Adrenal gland (tissue), 19 donors: Measurements from ENCODE around the gene RAB40A. TPM values are rescaled to one million over a fixed set of nuclear protein-coding genes. Genes with fewer than 3 reads are reported as not detected.

ENCODE experiments used
- DNase-seq, 7 donors: peaks; one replicate each; pipeline ENCODE4 v3.0.0-alpha.2; 2019 to 2020
- H3K27ac ChIP-seq, 5 donors: fragments of 200-600 bp; sonication (generic) in 4 of 5; 1 replicate in 3 of 5; 2 replicates in 2 of 5; pipeline versions ENCODE4 v1.5.1 to v1.8.0; 2016 to 2020; ENCODE audit warnings: mild to moderate bottlenecking in 1 of 5
- H3K27me3 ChIP-seq: fragments of 200-600 bp; 2 replicates; pipeline ENCODE4 v1.8.0; 2021
- H3K36me3 ChIP-seq, 2 donors: fragments of 200-600 bp; replicated peaks in 1 of 2; 1 replicate in 1 of 2; 2 replicates in 1 of 2; pipeline versions ENCODE4 v1.5.1 to v1.8.0; 2018 to 2022
- H3K4me1 ChIP-seq, 2 donors: fragments of 200-600 bp; replicated peaks in 1 of 2; 1 replicate in 1 of 2; 2 replicates in 1 of 2; pipeline versions ENCODE4 v1.5.1 to v1.8.0; 2018 to 2021
- H3K4me3 ChIP-seq, 4 donors: fragments of 200-600 bp; sonication (generic) in 3 of 4; one replicate each; pipeline ENCODE4 v1.5.1; 2016 to 2018
- H3K9me3 ChIP-seq, 3 donors: fragments of 200-600 bp; sonication (generic) in 1 of 3; replicated peaks in 1 of 3; 1 replicate in 2 of 3; 2 replicates in 1 of 3; pipeline versions ENCODE4 v1.5.1 to v1.8.0; 2016 to 2021
- POLR2A ChIP-seq, 2 donors: fragments of 450-650 bp; IDR thresholded peaks; one replicate each; pipeline ENCODE4 v1.6.1; 2017; ENCODE audit warnings: antibody characterized with exemption in 2 of 2, mild to moderate bottlenecking in 2 of 2, moderate library complexity in 1 of 2
- WGBS, 4 donors: extraction: QIAGEN DNeasy Blood & Tissue Kit in 2 of 4; methylation state at CpG; one replicate each; pipeline versions ENCODE4 v1.1.5 to v1.1.7; 2013 to 2017; 5-methylcytosine and 5-hydroxymethylcytosine counted together
- intact Hi-C, 2 donors: fragments of 100-400 bp; cut with DNase I; formaldehyde crosslinking; loops; one replicate each; pipeline versions ENCODE4 v1.14.1 to v1.15.0; 2022 to 2023
- long read RNA-seq, 10 donors: library from polyadenylated mRNA in 3 of 10; unstranded in 2 of 10; stranded (forward) in 1 of 10; transcript quantifications; one replicate each; pipeline ENCODE4 v2.0.0 and lab custom pipeline, GENCODE V29; 2021 to 2026
- polyA plus RNA-seq, 3 donors: library from polyadenylated mRNA; stranded (reverse); fragments of 200-250 nt in 2 of 3; fragments of 350-450 nt in 1 of 3; fragmentation: Illumina TruSeq in 1 of 3; extraction: RNeasy Lipid Tissue Mini Kit (QIAGEN cat#74804) in 1 of 3; gene quantifications; one replicate each; pipeline ENCODE4 v1.2.3, GENCODE V29; 2013 to 2014
- total RNA-seq, 9 donors: library from RNA; depleted of rRNA in 4 of 9; stranded (reverse); fragments of >200 nt in 4 of 9; fragments of 120-200 nt in 1 of 9; fragmentation: NEBNext Ultra II Directional in 1 of 9; extraction: Animal tissue kit (Norgen Biotek cat#: 25700) in 1 of 9; gene quantifications; one replicate each; pipeline versions ENCODE4 v1.1.0 to v1.2.4, GENCODE V29; 2013 to 2023
- TF ChIP-seq, protein P1 (sequence below), 6 experiments: fragments of 450-650 bp in 4 of 6; fragments of 200-600 bp in 2 of 6; sonication (generic) in 1 of 6; IDR thresholded peaks; 1 replicate in 5 of 6; 2 replicates in 1 of 6; pipeline versions ENCODE4 v1.5.1 to v1.8.0; 2016 to 2021; ENCODE audit warnings: antibody characterized with exemption in 6 of 6, mild to moderate bottlenecking in 2 of 6, moderate library complexity in 1 of 6
- donor health status: healthy with polysubstance abuse.
- donor health status: Bipolar disorder and iron deficiency.
- donor health status: DM: yes; HTN: yes; CAD: no.
- donor health status: DM: no; HTN: no; CAD: no.
- donor health status: DM: no; HTN: no; CAD: no.
- donor health status: DM: yes; HTN: yes; CAD: no.

The RAB40A gene, protein sequence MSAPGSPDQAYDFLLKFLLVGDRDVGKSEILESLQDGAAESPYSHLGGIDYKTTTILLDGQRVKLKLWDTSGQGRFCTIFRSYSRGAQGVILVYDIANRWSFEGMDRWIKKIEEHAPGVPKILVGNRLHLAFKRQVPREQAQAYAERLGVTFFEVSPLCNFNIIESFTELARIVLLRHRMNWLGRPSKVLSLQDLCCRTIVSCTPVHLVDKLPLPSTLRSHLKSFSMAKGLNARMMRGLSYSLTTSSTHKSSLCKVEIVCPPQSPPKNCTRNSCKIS
- total RNA-seq: 1 to 10 TPM in 6 of 9 donors, under 1 TPM in 3; 0.65 to 3.4 (median 1.3) TPM
- 1 to 10 TPM; 1.1 to 1.5 (median 1.1) TPM for polyA plus RNA-seq
- long read RNA-seq, donor 1: 0 reads
- long read RNA-seq, donor 2, partial matches to known transcripts: 0 of 3 reads
- long read RNA-seq, donor 2, other reads (novel, unspliced or antisense): 0 of 3 reads
- long read RNA-seq, donor 3: 0 reads
- long read RNA-seq, donor 4, partial matches to known transcripts: 0 of 3 reads
- long read RNA-seq, donor 4, other reads (novel, unspliced or antisense): 3 of 3 reads
- long read RNA-seq, donor 5, partial matches to known transcripts: 0 of 1 reads
- long read RNA-seq, donor 5, other reads (novel, unspliced or antisense): 1 of 1 reads
- long read RNA-seq, donor 6: 0 reads
- long read RNA-seq, donor 7: 0 reads
- long read RNA-seq, donor 8, partial matches to known transcripts: 14 of 100 reads
- long read RNA-seq, donor 8, other reads (novel, unspliced or antisense): 86 of 100 reads
- long read RNA-seq, donor 9, partial matches to known transcripts: 0 of 2 reads
- long read RNA-seq, donor 9, other reads (novel, unspliced or antisense): 0 of 2 reads
- long read RNA-seq, donor 10: 0 reads

DNA sequence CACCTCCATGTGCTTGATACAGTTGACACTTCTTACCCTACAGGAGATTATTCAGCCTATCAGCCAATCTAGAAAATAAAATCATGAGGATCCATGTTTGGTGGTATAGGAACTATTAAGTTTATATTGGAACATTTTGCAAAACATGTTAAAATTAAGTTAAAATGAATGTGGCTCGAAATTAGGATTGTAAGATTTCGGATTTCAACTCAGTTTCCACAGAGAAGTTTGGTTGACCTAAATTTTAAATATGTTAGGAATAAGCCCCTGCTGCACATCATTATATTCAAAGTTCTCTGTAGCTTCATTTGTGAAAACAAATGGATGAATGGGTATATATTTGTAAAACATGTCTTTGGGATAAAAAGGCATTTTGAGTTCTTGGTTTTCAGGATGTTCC is at the start of gene RAB40A:
Gene RAB40A, minus strand, starts transcription at position 101 of the 400 bp plus-strand sequence. CDS start 18,733 bp downstream, outside the sequence.
- Histone ChIP-seq H3K36me3 (no peaks in the 10 kb centered on the region), H3K9me3 (no peaks in the 10 kb centered on the region), H3K4me1 (no peaks in the 10 kb centered on the region), H3K27ac (no peak within 1 kb of the TSS), H3K27me3 (peaks cover 8% of the 10 kb centered on the region), H3K4me3 (no peak within 1 kb of the TSS)
- TF ChIP-seq, protein P1, sequence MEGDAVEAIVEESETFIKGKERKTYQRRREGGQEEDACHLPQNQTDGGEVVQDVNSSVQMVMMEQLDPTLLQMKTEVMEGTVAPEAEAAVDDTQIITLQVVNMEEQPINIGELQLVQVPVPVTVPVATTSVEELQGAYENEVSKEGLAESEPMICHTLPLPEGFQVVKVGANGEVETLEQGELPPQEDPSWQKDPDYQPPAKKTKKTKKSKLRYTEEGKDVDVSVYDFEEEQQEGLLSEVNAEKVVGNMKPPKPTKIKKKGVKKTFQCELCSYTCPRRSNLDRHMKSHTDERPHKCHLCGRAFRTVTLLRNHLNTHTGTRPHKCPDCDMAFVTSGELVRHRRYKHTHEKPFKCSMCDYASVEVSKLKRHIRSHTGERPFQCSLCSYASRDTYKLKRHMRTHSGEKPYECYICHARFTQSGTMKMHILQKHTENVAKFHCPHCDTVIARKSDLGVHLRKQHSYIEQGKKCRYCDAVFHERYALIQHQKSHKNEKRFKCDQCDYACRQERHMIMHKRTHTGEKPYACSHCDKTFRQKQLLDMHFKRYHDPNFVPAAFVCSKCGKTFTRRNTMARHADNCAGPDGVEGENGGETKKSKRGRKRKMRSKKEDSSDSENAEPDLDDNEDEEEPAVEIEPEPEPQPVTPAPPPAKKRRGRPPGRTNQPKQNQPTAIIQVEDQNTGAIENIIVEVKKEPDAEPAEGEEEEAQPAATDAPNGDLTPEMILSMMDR (IDR thresholded peaks at IDR 0.05): no peak
- TF ChIP-seq POLR2A (IDR thresholded peaks at IDR 0.05): no peak
- intact Hi-C loops: no loop called here
- 62 to 93% (median 79%) methylated on average over 2 of the region's 2 CpGs for WGBS, 4 donors
- DNase-seq: no peak

DNA sequence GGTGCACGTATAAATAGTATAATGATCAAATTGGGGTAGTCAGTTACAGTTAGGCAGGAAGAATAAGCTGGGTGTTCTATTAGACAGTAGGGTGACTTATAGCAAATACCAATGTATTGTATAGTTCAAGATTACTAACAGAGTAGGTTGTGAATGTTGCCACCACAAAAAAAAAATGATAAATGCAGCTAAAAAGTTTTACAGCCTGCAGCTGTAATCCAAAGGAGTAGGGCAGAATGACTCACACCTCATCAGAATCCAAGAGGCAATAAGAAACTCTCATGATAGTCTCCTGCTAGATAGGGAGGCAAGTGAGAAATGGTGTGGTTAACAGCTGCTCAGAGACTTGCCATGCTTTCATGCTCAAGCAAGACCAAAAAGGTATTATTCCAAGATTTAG is 46.5 kb upstream of the RAB40A start:
- Histone ChIP-seq H3K4me3 (no peak overlapping the region), H3K36me3 (no peaks in the 10 kb centered on the region), H3K27me3 (no peaks in the 10 kb centered on the region), H3K9me3 (no peaks in the 10 kb centered on the region), H3K27ac (no peak overlapping the region), H3K4me1 (no peaks in the 10 kb centered on the region)
- DNase-seq: no peak
- intact Hi-C loops: no loop called here
- 18 to 76% (median 52%) methylated on average over 1 of the region's 1 CpG for WGBS, 4 donors
- TF ChIP-seq, protein P1 (IDR thresholded peaks at IDR 0.05): no peak
- no peak for TF ChIP-seq POLR2A (IDR thresholded peaks at IDR 0.05)

DNA sequence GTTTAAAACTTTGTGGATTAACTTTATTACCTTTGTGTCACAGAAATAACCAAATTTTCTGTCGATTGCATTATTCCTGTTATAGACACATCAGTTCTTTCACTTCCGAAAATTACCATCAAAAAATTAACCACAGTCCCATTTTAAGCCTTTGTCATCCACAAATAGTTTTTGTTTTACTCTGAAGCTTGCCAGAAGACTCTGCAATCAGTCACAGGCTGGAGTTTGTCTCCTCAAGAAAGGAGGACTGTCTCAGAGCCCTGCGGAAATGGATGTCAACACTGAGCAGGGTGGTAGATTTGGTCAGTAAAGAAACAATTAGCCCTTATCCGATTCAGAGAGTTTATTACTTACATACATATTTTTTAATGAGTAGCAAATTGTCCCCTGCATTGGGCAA is 45.9 kb upstream of the RAB40A start:
- no peaks in the 10 kb centered on the region for H3K9me3 ChIP-seq
- no peaks in the 10 kb centered on the region for H3K36me3 ChIP-seq
- no peak overlapping the region for H3K27ac ChIP-seq
- WGBS, 4 donors: 61 to 71% (median 66%) methylated on average over 4 of the region's 4 CpGs
- TF ChIP-seq, protein P1 (IDR thresholded peaks at IDR 0.05): no peak
- no peak for TF ChIP-seq POLR2A (IDR thresholded peaks at IDR 0.05)
- no peak for DNase-seq
- H3K4me1 ChIP-seq: no peaks in the 10 kb centered on the region
- H3K4me3 ChIP-seq: no peak overlapping the region
- H3K27me3 ChIP-seq: no peaks in the 10 kb centered on the region
- intact Hi-C loops: no loop called here

DNA sequence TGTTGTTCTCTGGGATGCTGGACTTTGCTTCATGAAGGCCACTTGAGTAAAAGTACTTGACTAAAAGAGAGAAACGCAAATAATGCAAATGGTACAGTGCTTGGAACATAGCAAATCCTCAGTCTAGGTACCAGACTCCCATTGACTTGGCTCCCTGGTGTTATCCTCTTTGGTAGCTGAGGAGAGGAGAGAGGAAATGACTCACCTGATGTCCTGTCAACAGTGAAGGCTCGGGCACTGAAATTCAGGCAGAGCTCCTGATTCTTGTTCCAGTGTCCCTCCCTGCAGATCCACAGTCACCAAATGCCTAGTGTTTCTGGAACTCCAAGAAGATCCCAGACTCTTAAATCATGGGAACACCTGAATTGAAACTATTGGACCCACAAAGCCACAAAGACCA is 43.5 kb upstream of the RAB40A start:
- TF ChIP-seq, protein P1 (IDR thresholded peaks at IDR 0.05): no peak
- TF ChIP-seq POLR2A (IDR thresholded peaks at IDR 0.05): no peak
- intact Hi-C loops: no loop called here
- no peaks in the 10 kb centered on the region for H3K9me3 ChIP-seq
- H3K4me1 ChIP-seq: no peaks in the 10 kb centered on the region
- no peak overlapping the region for H3K27ac ChIP-seq
- DNase-seq: no peak
- no peak overlapping the region for H3K4me3 ChIP-seq
- 47 to 83% (median 64%) methylated on average over 1 to 2 of the region's 2 CpGs for WGBS, 4 donors
- no peaks in the 10 kb centered on the region for H3K36me3 ChIP-seq
- no peaks in the 10 kb centered on the region for H3K27me3 ChIP-seq
